Measurements from ENCODE around the gene RRP1B. TPM values are rescaled to one million over a fixed set of nuclear protein-coding genes. Genes with fewer than 3 reads are reported as not detected.
A peak's percentile ranks its signal among the peaks of the same experiment; 100 is the strongest.
"Not testable (repeated sequence)": the region's sequence is repeated elsewhere in the genome, so short reads cannot be mapped to it uniquely, and the experiment has no call there.

RRP1B gene
- total RNA-seq, 2 donors from 2014 or later, result 30.3 to 30.6 TPM

DNA sequence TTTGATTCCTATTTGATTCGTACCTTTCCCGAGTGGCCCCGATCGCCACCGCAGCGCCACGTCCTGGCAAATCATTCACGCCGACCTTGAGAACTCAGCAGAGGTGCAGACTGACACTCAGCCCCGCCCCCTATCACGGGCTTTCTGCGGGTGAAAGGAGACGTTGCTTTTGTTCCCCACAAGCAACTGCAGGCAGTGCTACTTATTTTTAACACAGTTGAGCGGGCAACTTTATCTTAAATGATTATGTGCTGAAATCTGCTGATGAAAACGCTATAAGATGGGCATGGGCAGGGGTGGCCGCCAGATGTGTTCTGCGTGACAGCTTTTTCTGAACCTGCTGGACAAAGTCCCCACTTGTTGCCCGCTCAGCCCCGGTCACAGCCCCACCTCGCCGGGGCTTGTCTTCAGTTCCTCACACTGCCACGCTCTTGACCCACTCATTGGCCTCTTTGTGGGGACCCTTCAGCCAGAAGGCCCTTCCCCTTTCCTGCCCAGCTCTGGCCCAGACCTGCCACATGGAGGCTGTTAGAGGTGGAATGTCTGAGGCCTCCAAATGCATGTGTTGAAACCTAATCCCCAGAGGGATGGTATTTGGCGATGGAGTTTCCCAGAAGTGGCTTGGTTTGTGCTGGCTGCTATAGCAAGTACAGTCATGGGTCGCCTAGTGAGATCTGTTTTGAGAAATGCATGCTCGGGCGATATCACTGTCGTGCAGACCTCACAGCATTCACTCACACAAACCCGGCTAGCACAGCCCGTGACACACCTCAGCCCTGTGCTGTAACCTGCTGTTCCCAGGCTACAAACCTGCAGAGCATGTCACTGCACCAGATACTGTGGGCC, 43.9 kb downstream of the RRP1B start:
- Mint-ChIP-seq H3K4me3 (peak overlapping the region; percentile 52), H3K4me1 (peaks cover 4% of the 10 kb centered on the region), H3K27me3 (no peaks in the 10 kb centered on the region), H3K27ac (no peak overlapping the region), H3K36me3 (ENCODE audit: low read depth) (no peaks in the 10 kb centered on the region)
- no peaks in the 10 kb centered on the region for H3K9me3 ChIP-seq (ENCODE audit: control insufficient read depth, low read length, poor library complexity, severe bottlenecking)
- DNase-seq (no peak), ATAC-seq (peak; percentile 45)

DNA sequence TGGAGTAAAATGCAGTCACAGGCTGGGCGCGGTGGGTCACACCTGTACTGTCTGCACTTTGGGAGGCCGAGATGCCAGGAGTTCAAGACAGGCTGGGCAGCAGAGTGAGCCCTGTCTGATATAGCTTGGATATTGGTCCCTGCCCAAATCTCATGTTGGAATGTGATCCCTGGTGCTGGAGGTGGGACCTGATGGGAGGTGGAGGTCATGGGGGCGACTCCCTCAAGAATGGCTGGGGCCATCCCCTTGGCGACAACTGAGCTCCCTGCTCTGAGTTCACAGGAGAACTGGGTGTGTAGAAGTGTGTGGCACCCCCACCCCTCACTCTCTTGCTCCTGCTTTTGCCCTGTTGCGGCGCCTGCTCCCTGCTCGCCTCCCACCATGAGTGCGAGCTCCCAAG, 48.1 kb downstream of the RRP1B start:
- ATAC-seq, result no peak
- no peaks in the 10 kb centered on the region for H3K9me3 ChIP-seq (ENCODE audit: control insufficient read depth, low read length, poor library complexity, severe bottlenecking)
- Mint-ChIP-seq H3K4me3 (no peak overlapping the region), H3K27me3 (peaks cover 4% of the 10 kb centered on the region), H3K27ac (no peak overlapping the region), H3K4me1 (peaks cover 4% of the 10 kb centered on the region), H3K36me3 (ENCODE audit: low read depth) (no peaks in the 10 kb centered on the region)
- no peak for DNase-seq

DNA sequence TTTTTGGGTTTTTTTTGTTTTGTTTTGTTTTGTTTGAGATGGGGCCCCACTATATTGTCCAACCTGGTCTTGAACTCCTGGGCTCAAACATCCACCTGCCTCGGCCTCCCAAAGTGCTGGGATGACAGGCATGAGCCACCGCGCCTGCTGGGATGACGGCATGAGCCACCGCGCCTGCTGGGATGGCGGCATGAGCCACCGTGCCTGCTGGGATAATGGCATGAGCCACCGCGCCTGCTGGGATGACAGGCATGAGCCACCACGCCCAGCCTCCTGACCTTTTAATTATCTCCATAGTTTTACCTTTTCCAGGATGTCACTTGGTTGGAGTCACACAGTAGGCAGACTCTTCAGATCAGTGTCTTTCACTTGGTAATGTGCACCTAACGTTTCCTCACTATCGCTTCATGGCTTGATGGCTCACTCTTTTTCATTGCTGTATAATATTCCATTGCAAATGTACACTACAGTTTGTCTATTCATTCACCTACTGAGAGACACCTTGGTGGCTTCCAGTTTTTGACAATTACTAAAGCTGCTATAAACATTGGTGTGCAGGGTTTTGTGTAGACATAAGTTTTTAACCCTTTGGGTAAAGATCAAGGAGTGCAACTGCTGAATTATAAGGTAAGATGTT, 49.5 kb downstream of the RRP1B start:
- H3K9me3 ChIP-seq (ENCODE audit: control insufficient read depth, low read length, poor library complexity, severe bottlenecking), result no peaks in the 10 kb centered on the region
- H3K27ac Mint-ChIP-seq, result no peak overlapping the region
- ATAC-seq (no peak), DNase-seq (no peak)
- no peak overlapping the region for H3K4me3 Mint-ChIP-seq
- peaks cover 4% of the 10 kb centered on the region for H3K27me3 Mint-ChIP-seq
- H3K4me1 Mint-ChIP-seq, result no peaks in the 10 kb centered on the region
- H3K36me3 Mint-ChIP-seq (ENCODE audit: low read depth), result no peaks in the 10 kb centered on the region

DNA sequence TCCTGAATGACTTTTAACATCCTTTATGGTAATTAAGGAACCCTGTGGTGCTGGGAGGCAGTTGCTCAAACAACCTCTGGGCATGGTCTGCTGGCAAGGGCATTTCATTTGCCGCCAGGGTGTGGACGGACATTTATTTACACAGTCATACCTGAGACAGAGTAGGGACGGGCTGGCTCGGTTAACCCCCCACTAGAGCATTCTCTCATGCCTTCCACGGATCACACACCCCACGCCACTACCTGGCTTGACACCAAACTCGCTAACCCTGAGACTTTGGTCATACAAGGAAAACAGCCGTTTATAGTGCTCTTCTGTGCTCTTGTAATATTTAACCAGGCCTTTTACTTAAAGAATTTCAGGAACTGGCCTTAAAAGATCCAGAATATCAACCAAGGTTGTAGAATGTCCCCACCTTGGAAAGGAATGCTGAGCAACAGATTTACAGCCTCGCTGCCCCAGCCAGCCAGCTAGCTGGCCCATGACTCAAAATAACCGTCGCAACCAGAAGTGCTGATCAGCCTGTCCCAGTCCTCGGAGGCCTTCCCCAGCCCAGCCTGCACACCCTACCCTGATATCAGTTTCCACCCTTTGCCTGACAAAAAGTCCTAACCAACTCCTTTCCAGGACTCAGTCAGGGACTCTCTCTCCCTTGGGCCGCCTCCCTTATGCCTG, 53.0 kb downstream of the RRP1B start:
- no peak overlapping the region for H3K27ac Mint-ChIP-seq
- ATAC-seq, result no peak

DNA sequence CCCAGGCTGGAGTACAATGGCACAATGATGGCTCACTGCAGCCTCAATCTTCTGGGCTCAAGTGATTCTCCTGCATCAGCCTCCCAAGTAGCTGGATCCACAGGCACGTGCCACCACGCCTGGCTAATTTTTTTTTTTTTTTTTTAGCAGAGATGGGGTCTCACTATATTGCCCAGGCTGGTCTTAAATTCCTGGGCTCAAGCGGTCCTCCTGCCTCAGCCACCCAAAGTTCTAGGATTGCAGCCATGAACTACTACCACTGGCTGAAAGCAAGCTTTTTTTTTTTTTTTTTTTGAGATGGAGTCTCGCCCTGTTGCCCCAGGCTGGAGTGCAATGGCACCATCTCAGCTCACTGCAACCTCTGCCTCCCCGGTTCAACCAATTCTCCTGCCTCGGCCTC, 53.8 kb downstream of the RRP1B start:
- H3K36me3 Mint-ChIP-seq (ENCODE audit: low read depth); H3K4me3 Mint-ChIP-seq; H3K27ac Mint-ChIP-seq: not testable (repeated sequence)

More for the DNA sequence above, 53.0 kb downstream of the RRP1B start:
- DNase-seq, result no peak
- no peaks in the 10 kb centered on the region for H3K9me3 ChIP-seq (ENCODE audit: control insufficient read depth, low read length, poor library complexity, severe bottlenecking)
- Mint-ChIP-seq H3K36me3 (ENCODE audit: low read depth) (no peaks in the 10 kb centered on the region), H3K4me1 (peaks cover 1% of the 10 kb centered on the region), H3K27me3 (peaks cover 4% of the 10 kb centered on the region), H3K4me3 (no peak overlapping the region)

DNA sequence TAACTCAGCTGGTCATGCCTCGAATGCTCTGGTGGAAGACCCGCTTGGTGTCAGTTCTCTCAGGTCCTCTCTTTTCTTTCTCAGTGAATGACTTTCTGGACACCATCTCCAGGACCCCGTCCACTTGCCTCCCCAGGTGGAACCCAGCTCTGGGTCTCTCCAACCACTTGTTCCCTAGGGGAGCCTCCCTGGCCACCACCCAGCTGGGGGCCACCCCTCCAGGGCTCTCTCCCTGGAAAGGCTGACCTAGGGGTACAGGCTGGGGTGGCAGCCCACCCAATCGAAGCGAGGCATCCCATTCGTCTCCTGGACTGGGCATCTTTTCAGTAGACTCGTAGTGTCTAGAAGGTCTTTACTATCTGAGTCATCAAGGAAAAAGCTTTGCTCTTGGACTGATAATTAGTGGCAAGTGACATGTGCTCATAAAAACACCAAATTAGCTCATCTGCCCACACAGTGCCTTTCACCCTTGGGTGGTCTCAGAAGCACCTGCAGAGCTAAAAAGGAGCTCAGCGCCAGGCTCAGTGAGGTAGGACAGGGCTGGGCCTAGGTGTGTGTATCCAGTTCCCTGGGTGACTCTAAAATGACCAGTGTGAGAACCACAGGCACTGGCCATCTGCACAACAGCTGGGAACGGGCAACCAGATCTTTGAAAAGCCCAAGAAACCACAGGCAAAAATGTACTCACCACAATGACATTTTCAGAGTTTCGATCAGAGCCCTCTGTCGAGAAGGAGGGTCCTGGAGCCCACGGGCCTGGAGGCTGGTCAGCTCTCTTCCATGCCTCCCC, 57.2 kb downstream of the RRP1B start:
- no peak overlapping the region for H3K4me3 Mint-ChIP-seq
- peaks cover 8% of the 10 kb centered on the region for H3K4me1 Mint-ChIP-seq
- no peaks in the 10 kb centered on the region for H3K27me3 Mint-ChIP-seq
- no peaks in the 10 kb centered on the region for H3K36me3 Mint-ChIP-seq (ENCODE audit: low read depth)
- no peak overlapping the region for H3K27ac Mint-ChIP-seq
- ATAC-seq (no peak), DNase-seq (no peak)
- H3K9me3 ChIP-seq (ENCODE audit: control insufficient read depth, low read length, poor library complexity, severe bottlenecking), result no peaks in the 10 kb centered on the region

More for the DNA sequence above, 53.8 kb downstream of the RRP1B start:
- not testable (repeated sequence) for H3K4me1 Mint-ChIP-seq; H3K9me3 ChIP-seq (ENCODE audit: control insufficient read depth, low read length, poor library complexity, severe bottlenecking); ATAC-seq; H3K27me3 Mint-ChIP-seq; DNase-seq

DNA sequence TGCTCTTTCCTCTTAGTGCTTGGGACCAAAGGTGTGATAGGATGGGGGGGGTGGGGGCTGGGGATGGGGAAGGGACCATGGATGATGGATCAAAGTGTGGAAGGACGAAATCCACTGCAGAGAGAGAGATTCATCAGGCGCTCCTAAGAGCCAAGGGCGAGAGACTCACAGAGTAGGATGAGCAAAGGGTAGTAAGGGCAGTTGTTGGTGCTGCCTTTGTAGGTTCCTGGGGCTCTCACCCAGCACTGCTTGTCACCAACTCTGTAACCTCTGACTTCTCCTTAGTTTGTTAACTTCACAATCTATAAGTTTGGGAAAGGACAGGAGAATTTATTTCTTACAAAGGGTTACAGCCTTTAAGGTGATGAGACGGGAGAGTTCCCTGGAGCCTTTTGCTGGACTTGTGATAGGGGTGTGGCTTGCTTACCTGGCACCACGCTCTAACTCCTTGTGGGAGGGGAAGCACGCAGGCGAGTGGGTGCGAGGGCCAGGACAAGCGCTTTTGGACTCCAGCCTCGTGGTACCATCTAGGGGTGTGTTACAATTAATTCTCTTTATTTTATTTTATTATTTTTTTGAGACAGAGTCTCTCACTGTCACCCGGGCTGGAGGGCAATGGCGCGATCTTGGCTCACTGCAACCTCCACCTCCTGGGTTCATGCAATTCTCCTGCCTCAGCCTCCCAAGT, 58.0 kb downstream of the RRP1B start:
- H3K9me3 ChIP-seq (ENCODE audit: control insufficient read depth, low read length, poor library complexity, severe bottlenecking), result no peaks in the 10 kb centered on the region
- Mint-ChIP-seq H3K4me1 (peaks cover 11% of the 10 kb centered on the region), H3K27me3 (no peaks in the 10 kb centered on the region), H3K27ac (no peak overlapping the region), H3K4me3 (peak overlapping the region; percentile 70), H3K36me3 (ENCODE audit: low read depth) (no peaks in the 10 kb centered on the region)
- DNase-seq (no peak), ATAC-seq (no peak)

DNA sequence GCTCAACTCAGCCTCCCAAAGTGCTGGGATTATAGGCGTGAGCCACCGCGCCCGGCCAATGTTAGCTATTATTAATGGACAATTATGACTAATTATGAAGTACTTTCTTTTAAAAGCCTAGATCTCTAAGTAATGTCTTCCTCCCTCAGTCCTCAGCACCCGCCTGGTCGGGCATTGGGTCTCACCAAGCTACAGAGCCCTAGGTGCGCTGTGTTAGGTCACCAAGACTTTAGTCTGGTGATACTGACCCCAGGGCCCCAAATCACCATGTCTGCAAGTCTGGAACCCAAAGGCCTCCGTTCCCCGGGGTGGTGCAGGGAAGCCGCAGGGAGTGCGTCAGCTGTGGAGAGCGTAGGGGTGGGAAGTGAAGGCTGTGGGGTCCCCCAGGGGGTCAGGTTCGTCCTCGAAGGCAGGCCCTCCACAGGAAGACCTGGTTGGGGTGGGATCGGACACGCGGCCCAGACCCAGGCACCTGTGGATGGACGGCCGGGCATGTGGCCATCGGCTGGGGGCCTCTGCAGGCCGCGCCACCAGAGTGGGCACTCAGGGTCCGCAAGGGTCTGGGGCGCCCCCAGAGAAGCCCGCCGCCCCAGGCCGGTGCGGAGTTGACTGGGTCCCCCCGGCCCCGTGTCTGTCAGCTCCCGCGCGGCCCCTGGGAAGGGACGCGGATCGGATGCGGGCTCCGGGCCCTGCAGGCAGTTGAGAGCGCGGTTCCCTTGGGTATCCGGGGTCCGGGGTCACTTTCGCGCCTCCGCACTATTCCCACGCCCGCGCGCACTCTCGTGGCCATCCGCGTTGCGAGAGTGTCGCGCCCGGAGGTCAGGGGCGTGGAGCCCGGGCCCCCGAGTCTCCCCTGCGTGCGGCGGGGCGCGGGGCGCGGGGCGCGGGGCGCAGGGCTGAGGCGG, 58.9 kb downstream of the RRP1B start:
- ATAC-seq, result no peak
- Mint-ChIP-seq H3K4me3 (peak overlapping the region; percentile 93), H3K27me3 (no peaks in the 10 kb centered on the region), H3K27ac (no peak overlapping the region), H3K36me3 (ENCODE audit: low read depth) (no peaks in the 10 kb centered on the region), H3K4me1 (peaks cover 15% of the 10 kb centered on the region)
- no peak for DNase-seq
- no peaks in the 10 kb centered on the region for H3K9me3 ChIP-seq (ENCODE audit: control insufficient read depth, low read length, poor library complexity, severe bottlenecking)

DNA sequence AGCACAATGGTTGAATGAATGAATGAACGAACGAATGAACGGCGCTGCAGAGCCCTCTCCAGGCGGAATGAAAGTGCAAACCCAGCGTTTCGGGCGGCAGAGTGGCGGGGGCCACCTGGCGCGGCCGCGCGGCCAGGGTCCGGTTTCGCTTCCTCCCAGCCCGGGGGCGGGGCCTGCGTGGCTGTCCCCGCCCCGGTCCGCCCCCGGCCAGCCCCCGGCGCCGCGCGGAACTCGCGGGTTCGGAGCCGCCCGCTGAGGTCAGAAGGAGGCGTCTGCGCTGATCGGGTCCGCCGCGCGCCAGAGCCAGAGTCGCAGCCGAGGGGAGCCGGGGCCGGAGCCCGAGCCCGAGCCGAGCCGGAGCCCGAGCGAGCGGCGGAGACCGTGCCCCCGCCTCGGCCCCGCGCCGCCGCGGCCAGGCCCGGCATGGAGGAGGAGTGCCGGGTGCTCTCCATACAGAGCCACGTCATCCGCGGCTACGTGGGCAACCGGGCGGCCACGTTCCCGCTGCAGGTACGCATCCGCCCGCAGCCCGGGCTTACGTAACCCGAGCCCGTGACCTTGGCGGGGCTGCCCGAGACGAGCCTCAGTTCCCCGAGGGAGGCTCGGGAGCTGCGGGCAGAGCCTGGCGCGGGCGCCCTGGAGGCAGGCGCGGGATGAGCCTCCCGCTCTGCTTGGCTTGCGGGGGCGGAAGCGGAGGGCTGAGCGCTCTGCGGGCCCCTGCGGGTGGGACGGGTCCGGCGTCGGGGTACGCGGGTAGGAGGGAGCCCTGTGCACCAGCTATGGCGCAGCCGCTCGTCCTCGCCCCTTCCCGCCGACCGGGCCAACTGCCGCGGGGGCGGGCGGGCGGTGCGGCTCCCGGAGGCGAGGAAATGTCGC, 59.8 kb downstream of the RRP1B start, which contains the start of gene PDXK:
PDXK (plus strand) TSS at position 258 of the 876 bp plus-strand sequence; CDS start at position 424, 166 bp downstream.
- H3K27ac Mint-ChIP-seq, result peak within 1 kb of the TSS; percentile 67
- H3K27me3 Mint-ChIP-seq, result no peaks in the 10 kb centered on the region
- DNase-seq (peak; percentile 64 to 70 (median 68)), ATAC-seq (peak; percentile 86)
- no peaks in the 10 kb centered on the region for H3K36me3 Mint-ChIP-seq (ENCODE audit: low read depth)
- peak within 1 kb of the TSS; percentile 93 for H3K4me3 Mint-ChIP-seq
- no peaks in the 10 kb centered on the region for H3K9me3 ChIP-seq (ENCODE audit: control insufficient read depth, low read length, poor library complexity, severe bottlenecking)
- peaks cover 15% of the 10 kb centered on the region for H3K4me1 Mint-ChIP-seq

DNA sequence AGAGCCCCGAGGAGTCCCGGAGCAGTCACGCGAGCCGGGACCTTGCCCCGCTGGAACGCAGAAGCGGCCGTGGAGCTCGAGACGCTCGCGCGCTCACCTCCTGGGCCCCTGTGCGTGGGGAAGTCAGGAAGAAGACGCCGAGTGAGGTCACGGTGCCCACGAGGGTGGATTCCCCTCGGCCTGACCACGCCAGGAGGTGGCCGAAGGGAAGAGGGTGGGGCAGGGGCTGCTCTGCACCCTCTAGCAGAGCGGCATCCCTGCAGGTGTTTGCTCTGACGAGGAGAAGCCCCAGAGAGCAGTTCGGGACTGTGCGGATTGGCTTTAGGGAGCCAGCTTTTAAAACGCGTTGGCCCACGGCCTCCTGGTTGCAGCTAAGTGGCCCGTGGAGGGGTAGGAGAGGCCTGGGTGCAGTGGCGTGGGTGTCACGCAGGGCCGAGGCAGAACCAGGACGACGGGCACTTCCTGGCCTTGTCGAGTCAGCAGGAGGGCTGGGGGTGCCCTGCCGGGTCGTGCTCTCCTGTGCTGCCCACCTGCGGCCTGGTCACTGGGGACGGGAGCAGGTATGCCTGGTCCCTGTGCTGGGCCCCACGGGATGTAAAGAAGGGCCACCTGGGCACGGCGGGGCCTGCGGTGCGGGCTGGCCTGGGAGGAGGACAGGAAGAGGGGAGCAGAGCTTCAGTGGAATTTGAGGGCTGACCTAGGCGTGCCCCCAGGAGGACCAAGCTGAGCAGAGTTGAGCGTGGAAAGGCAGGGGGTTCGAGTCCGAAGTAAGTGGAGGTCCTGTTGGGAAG, 60.6 kb downstream of the RRP1B start:
- Mint-ChIP-seq H3K36me3 (ENCODE audit: low read depth) (no peaks in the 10 kb centered on the region), H3K4me1 (peaks cover 15% of the 10 kb centered on the region), H3K4me3 (peak overlapping the region; percentile 93), H3K27ac (peak overlapping the region; percentile 67), H3K27me3 (no peaks in the 10 kb centered on the region)
- H3K9me3 ChIP-seq (ENCODE audit: control insufficient read depth, low read length, poor library complexity, severe bottlenecking), result no peaks in the 10 kb centered on the region
- peak; percentile 22 for ATAC-seq
- no peak for DNase-seq

All from T-helper 17 cell (primary cell).